Chondrocyte (in vitro differentiated cells): ENCODE data around the gene NR6A1. TPM values are rescaled to one million over a fixed set of nuclear protein-coding genes. Genes with fewer than 3 reads are reported as not detected.

Experiments
- DNase-seq: peaks from one replicate; pipeline ENCODE4 v3.0.0; 2021; ENCODE audit warnings: mixed read lengths, low spot score
- H3K27ac Mint-ChIP-seq: one replicate; pipeline ENCODE4 v1.8.0; 2021; ENCODE audit warnings: mild to moderate bottlenecking, moderate library complexity, mixed read lengths; ENCODE audit not compliant: unreplicated experiment
- H3K27me3 Mint-ChIP-seq: 2 replicates; pipeline ENCODE4 v1.8.0; 2021; ENCODE audit warnings: low read depth, mixed read lengths
- H3K36me3 Mint-ChIP-seq: 2 replicates; pipeline ENCODE4 v1.8.0; 2021; ENCODE audit warnings: low read depth, mixed read lengths
- H3K4me1 Mint-ChIP-seq: 2 replicates; pipeline ENCODE4 v1.8.0; 2021; ENCODE audit warnings: low read depth, mild to moderate bottlenecking, mixed read lengths
- H3K4me3 Mint-ChIP-seq: one replicate; pipeline ENCODE4 v1.8.0; 2021; ENCODE audit warnings: mild to moderate bottlenecking, moderate library complexity, mixed read lengths; ENCODE audit not compliant: unreplicated experiment
- H3K9me3 Mint-ChIP-seq: 2 replicates; pipeline ENCODE4 v1.8.0; 2021; ENCODE audit warnings: low read depth, mixed read lengths
- CTCF ChIP-seq: fragments of 200-600 bp; sonication (generic); IDR thresholded peaks from 2 replicates; pipeline ENCODE4 v1.5.0; 2021; ENCODE audit warnings: antibody characterized with exemption, mild to moderate bottlenecking, moderate library complexity
- total RNA-seq: library from RNA; stranded (reverse); gene quantifications from 3 replicates; pipeline ENCODE4 v1.2.1, GENCODE V29; 2021

NR6A1 gene
- total RNA-seq, 1 donor from 2014 or later: 0.77 TPM

- no peak for TF ChIP-seq CTCF
- Mint-ChIP-seq H3K4me3 (no peak overlapping the region), H3K9me3 (no peaks in the 10 kb centered on the region), H3K27me3 (no peaks in the 10 kb centered on the region), H3K27ac (no peak overlapping the region), H3K4me1 (peaks cover 21% of the 10 kb centered on the region), H3K36me3 (peaks cover 2% of the 10 kb centered on the region)
- no peak for DNase-seq
Observed at GRCh38 chr9:124567362-124567761, 203.7 kb downstream of the NR6A1 start.

GRCh38 chr9:124562328-124562727, 208.8 kb downstream of the NR6A1 start:
- Mint-ChIP-seq H3K27ac (no peak overlapping the region), H3K4me1 (peaks cover 7% of the 10 kb centered on the region), H3K4me3 (no peak overlapping the region), H3K36me3 (no peaks in the 10 kb centered on the region), H3K27me3 (no peaks in the 10 kb centered on the region), H3K9me3 (no peaks in the 10 kb centered on the region)
- TF ChIP-seq CTCF: no peak
- DNase-seq: no peak

GRCh38 chr9:124559871-124560270, 211.2 kb downstream of the NR6A1 start:
- no peak for TF ChIP-seq CTCF
- Mint-ChIP-seq H3K27ac (peak overlapping the region; percentile 13), H3K9me3 (no peaks in the 10 kb centered on the region), H3K4me3 (no peak overlapping the region), H3K4me1 (peaks cover 7% of the 10 kb centered on the region), H3K36me3 (no peaks in the 10 kb centered on the region), H3K27me3 (no peaks in the 10 kb centered on the region)
- no peak for DNase-seq

GRCh38 chr9:124558777-124559470, 212.2 kb downstream of the NR6A1 start:
- Mint-ChIP-seq H3K27me3 (no peaks in the 10 kb centered on the region), H3K27ac (no peak overlapping the region), H3K36me3 (no peaks in the 10 kb centered on the region), H3K4me3 (no peak overlapping the region), H3K9me3 (no peaks in the 10 kb centered on the region), H3K4me1 (peaks cover 7% of the 10 kb centered on the region)
- no peak for TF ChIP-seq CTCF
- DNase-seq: no peak

GRCh38 chr9:124557895-124558294, 213.2 kb downstream of the NR6A1 start:
- no peaks in the 10 kb centered on the region for H3K36me3 Mint-ChIP-seq
- DNase-seq: no peak
- peaks cover 7% of the 10 kb centered on the region for H3K4me1 Mint-ChIP-seq
- H3K27me3 Mint-ChIP-seq: no peaks in the 10 kb centered on the region
- H3K27ac Mint-ChIP-seq: no peak overlapping the region
- no peak overlapping the region for H3K4me3 Mint-ChIP-seq
- no peak for TF ChIP-seq CTCF
- no peaks in the 10 kb centered on the region for H3K9me3 Mint-ChIP-seq
